Peyer's patch (tissue), 4 donors: ENCODE measurements around the gene SURF4.

Experiments used
- CTCF ChIP-seq, 6 experiments: fragments of 450-650 bp in 4 of 6; fragments of 200-600 bp in 2 of 6; sonication (generic) in 1 of 6; IDR thresholded peaks; one replicate each; pipeline ENCODE4 v1.5.1; 2017 to 2019; ENCODE audit warnings: antibody characterized with exemption in 6 of 6, mild to moderate bottlenecking in 3 of 6, moderate library complexity in 1 of 6
- POLR2A ChIP-seq, 2 donors: fragments of 450-650 bp; IDR thresholded peaks; one replicate each; pipeline ENCODE4 v1.5.1; 2017; ENCODE audit warnings: antibody characterized with exemption in 2 of 2, mild to moderate bottlenecking in 2 of 2, moderate library complexity in 2 of 2

- peak; percentile 82 to 94 (median 92) for TF ChIP-seq CTCF (IDR thresholded peaks at IDR 0.05)
- TF ChIP-seq POLR2A (IDR thresholded peaks at IDR 0.05) = no peak
Observed at GRCh38 chr9:133406480-133407307, 30.8 kb upstream of the SURF4 start.
